Tibial nerve (tissue), 4 donors: Measurements from ENCODE around the gene VPS13D. TPM values are rescaled to one million over a fixed set of nuclear protein-coding genes. Genes with fewer than 3 reads are reported as not detected.

Experiments used
- DNase-seq, 2 donors: peaks; one replicate each; pipeline ENCODE4 v3.0.0-alpha.2; 2019; ENCODE audit warnings: low spot score in 2 of 2
- H3K27ac ChIP-seq, 4 donors: fragments of 200-600 bp; sonication (generic) in 3 of 4; one replicate each; pipeline ENCODE4 v1.5.1; 2017 to 2019; ENCODE audit warnings: mild to moderate bottlenecking in 1 of 4
- H3K27me3 ChIP-seq, 2 donors: fragments of 200-600 bp; sonication (generic) in 1 of 2; one replicate each; pipeline versions ENCODE4 v1.5.1 to v1.6.0; 2017 to 2019
- H3K36me3 ChIP-seq, 3 donors: fragments of 200-600 bp; sonication (generic); one replicate each; pipeline ENCODE4 v1.5.1; 2018 to 2019
- H3K4me1 ChIP-seq, 4 donors: fragments of 200-600 bp; sonication (generic) in 3 of 4; one replicate each; pipeline ENCODE4 v1.5.1; 2017 to 2019
- H3K4me3 ChIP-seq, 4 donors: fragments of 200-600 bp; sonication (generic) in 3 of 4; one replicate each; pipeline ENCODE4 v1.5.1; 2017 to 2019; ENCODE audit warnings: mild to moderate bottlenecking in 1 of 4, moderate library complexity in 1 of 4
- H3K9me3 ChIP-seq, 4 donors: fragments of 200-600 bp; sonication (generic) in 3 of 4; one replicate each; pipeline ENCODE4 v1.5.1; 2017 to 2019
- CTCF ChIP-seq, 5 experiments: fragments of 200-600 bp in 3 of 5; fragments of 450-650 bp in 2 of 5; sonication (generic) in 3 of 5; IDR thresholded peaks; one replicate each; pipeline ENCODE4 v1.5.1; 2016 to 2019; ENCODE audit warnings: antibody characterized with exemption in 5 of 5, mild to moderate bottlenecking in 3 of 5, moderate library complexity in 2 of 5
- EP300 ChIP-seq, 2 donors: sonication (generic); formaldehyde crosslinking; IDR thresholded peaks; one replicate each; pipeline ENCODE4 v1.6.1; 2017; ENCODE audit warnings: antibody characterized with exemption in 2 of 2, mild to moderate bottlenecking in 1 of 2
- POLR2A ChIP-seq, 2 donors: fragments of 450-650 bp; IDR thresholded peaks; one replicate each; pipeline ENCODE4 v1.6.1; 2017; ENCODE audit warnings: antibody characterized with exemption in 2 of 2, mild to moderate bottlenecking in 2 of 2, moderate library complexity in 2 of 2
- WGBS, 2 donors: methylation state at CpG; one replicate each; pipeline ENCODE4 v1.1.5; 2018; 5-methylcytosine and 5-hydroxymethylcytosine counted together
- total RNA-seq, 4 donors: library from RNA; depleted of rRNA; stranded (reverse); fragments of >200 nt; gene quantifications; one replicate each; pipeline ENCODE4 v1.1.0, GENCODE V29; 2016

VPS13D gene
- total RNA-seq, 4 donors from 2014 or later = 99.2 to 132 (median 110) TPM

DNA sequence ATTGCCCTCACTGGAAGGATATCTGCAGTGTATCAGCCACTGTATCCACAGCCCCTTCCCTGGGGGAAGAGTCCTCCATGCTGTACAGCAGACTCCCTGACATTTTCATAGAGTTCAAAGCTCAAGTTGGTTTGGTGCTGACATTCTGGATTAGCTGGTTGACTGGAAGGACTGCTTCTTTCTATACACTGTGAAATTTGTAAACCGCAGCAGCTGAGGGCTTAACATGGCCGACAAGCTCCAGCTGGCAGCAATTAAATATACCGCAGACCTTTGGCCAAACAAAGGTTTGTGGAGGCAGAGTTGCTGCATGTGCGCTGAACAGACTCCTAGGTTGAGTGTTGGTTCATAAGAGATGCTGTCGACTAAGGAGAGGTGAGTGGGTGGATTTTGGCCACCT lies 261.8 kb downstream of the VPS13D start:
- no peak overlapping the region for H3K4me3 ChIP-seq
- H3K36me3 ChIP-seq = peaks cover 0 to 9% (median 0%) of the 10 kb centered on the region in 3 donors
- TF ChIP-seq POLR2A (IDR thresholded peaks at IDR 0.05) (no peak), CTCF (IDR thresholded peaks at IDR 0.05) (no peak), EP300 (IDR thresholded peaks at IDR 0.05) (no peak)
- peaks cover 0 to 50% (median 21%) of the 10 kb centered on the region in 4 donors for H3K4me1 ChIP-seq
- H3K27ac ChIP-seq = peak overlapping the region in 1 of 4 donors; percentile 32
- H3K9me3 ChIP-seq = no peaks in the 10 kb centered on the region
- WGBS, 2 donors = 84 to 85% methylated on average over 5 of the region's 5 CpGs
- DNase-seq = no peak
- H3K27me3 ChIP-seq = no peaks in the 10 kb centered on the region

GRCh38 chr1:12495725-12496124 lies 265.9 kb downstream of the VPS13D start:
- no peak for DNase-seq
- no peak for TF ChIP-seq POLR2A (IDR thresholded peaks at IDR 0.05)
- no peak for TF ChIP-seq CTCF (IDR thresholded peaks at IDR 0.05)
- no peak for TF ChIP-seq EP300 (IDR thresholded peaks at IDR 0.05)
- Histone ChIP-seq H3K27ac (peak overlapping the region in 2 of 4 donors; percentile 38 to 59), H3K36me3 (peaks cover 0 to 22% (median 0%) of the 10 kb centered on the region in 3 donors), H3K4me1 (peaks cover 0 to 57% (median 18%) of the 10 kb centered on the region in 4 donors), H3K27me3 (no peaks in the 10 kb centered on the region), H3K4me3 (no peak overlapping the region), H3K9me3 (no peaks in the 10 kb centered on the region)
- 67 to 77% methylated on average over 11 of the region's 11 CpGs for WGBS, 2 donors

DNA sequence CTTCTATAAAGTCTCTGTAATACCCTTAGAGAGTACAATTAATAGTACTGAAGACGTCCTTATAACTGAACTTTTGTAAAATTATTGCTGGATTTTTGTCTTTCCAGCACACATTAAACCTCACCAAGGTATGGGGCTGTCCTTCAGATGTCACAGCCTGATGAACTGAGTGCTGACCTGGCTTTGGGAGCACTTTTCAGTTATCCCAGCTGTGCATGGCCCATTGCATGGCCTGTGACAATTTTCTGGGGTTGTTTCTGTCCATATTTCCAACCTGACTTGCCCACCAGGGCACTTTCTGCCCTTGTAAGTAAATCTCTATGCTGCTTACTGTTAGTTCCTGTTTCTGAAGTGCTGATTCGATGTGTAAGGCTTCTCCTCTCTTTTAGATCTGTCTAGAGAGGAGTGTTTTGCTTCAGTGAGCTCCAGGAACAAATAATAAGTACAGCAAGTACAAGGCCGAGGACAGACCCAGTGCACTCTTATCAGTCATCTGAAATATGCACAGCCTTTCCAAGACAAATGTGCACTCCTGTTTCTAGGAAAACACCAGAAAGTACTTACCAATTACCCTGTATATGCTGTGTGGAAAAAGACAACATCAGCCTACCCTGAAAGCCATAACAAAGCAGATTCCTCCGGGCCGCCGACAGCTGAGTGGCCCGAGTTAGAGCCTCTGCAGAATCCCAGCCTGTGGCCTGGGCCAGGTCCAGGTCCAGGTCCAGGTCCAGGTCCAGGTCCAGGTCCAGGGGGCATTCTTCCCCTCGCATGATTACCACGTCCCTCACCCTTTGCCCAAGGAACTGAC lies 266.5 kb downstream of the VPS13D start:
- peak overlapping the region in 3 of 4 donors; percentile 27 to 70 (median 38) for H3K27ac ChIP-seq
- TF ChIP-seq CTCF (IDR thresholded peaks at IDR 0.05) = no peak
- TF ChIP-seq EP300 (IDR thresholded peaks at IDR 0.05) = peak; percentile 21 to 44

DNA sequence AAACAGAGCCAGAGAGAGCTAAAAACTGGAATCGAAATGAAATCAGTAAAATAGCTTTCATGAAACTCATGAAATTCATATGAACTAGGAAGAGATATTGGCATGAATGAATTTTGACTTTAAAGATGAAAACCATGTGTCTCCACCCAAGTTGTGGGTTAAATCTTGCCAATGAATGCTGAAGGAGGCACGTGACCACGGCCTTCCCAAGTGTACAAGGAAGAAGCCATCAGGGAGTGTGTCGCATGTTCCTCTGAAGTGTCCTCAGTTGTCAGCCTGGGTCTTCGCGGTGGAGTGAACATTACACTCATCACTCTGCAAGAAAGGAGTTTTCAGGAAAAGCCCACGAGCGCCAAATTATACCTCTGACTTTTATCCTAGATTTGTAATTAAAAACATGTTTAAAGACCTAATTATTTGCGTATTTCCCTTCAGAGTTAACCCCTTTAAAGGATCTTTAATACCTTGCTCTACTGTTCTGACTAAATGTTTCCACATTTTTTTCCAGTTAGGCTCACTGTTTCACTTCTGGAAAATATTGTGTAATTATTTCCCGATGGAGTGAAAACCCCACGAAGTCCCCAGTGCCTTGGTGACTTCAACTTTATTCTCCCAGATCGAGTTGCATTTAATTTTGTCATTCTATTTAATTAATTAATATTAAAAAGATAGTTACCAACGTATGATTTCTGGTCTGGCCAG lies 269.9 kb downstream of the VPS13D start:
- H3K36me3 ChIP-seq = peaks cover 0 to 31% (median 0%) of the 10 kb centered on the region in 3 donors
- no peak for DNase-seq
- WGBS, 2 donors = 65% methylated on average over 13 of the region's 13 CpGs
- no peaks in the 10 kb centered on the region for H3K9me3 ChIP-seq
- no peak overlapping the region for H3K4me3 ChIP-seq
- TF ChIP-seq CTCF (IDR thresholded peaks at IDR 0.05) (no peak), EP300 (IDR thresholded peaks at IDR 0.05) (no peak), POLR2A (IDR thresholded peaks at IDR 0.05) (no peak)
- peaks cover 0 to 64% (median 16%) of the 10 kb centered on the region in 4 donors for H3K4me1 ChIP-seq
- H3K27me3 ChIP-seq = no peaks in the 10 kb centered on the region
- H3K27ac ChIP-seq = peak overlapping the region in 2 of 4 donors; percentile 3 to 62

More for the DNA sequence above, 266.5 kb downstream of the VPS13D start:
- H3K4me1 ChIP-seq = peaks cover 0 to 62% (median 18%) of the 10 kb centered on the region in 4 donors
- DNase-seq = no peak
- H3K27me3 ChIP-seq = no peaks in the 10 kb centered on the region
- no peak overlapping the region for H3K4me3 ChIP-seq
- H3K36me3 ChIP-seq = peaks cover 0 to 21% (median 0%) of the 10 kb centered on the region in 3 donors
- WGBS, 2 donors = 47 to 63% methylated on average over 9 of the region's 9 CpGs
- no peaks in the 10 kb centered on the region for H3K9me3 ChIP-seq

DNA sequence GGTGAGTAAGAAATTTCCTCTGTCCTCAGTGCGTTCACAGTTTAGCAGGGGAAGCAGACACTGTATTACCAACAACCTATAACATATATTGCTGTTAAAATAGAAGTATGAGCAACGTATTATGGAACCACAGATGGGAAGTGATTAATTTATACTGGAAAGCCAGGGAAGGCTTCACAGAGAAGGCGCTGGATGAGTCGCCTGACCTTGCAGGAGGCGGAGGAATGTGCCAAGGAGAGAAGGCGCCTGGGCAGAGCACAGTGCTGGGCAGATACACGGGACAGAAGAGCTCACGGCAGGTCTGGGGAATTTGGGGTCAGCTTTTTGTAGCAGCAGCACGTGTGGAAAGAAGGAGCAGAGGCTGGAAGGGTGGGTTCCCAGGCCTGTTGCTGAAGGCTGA lies 271.8 kb downstream of the VPS13D start:
- DNase-seq = no peak
- no peaks in the 10 kb centered on the region for H3K9me3 ChIP-seq
- H3K27ac ChIP-seq = no peak overlapping the region
- WGBS, 2 donors = 74 to 80% methylated on average over 9 of the region's 9 CpGs
- peaks cover 0 to 66% (median 2%) of the 10 kb centered on the region in 4 donors for H3K4me1 ChIP-seq
- H3K36me3 ChIP-seq = peaks cover 0 to 36% (median 0%) of the 10 kb centered on the region in 3 donors
- no peak overlapping the region for H3K4me3 ChIP-seq
- no peak for TF ChIP-seq POLR2A (IDR thresholded peaks at IDR 0.05)
- TF ChIP-seq EP300 (IDR thresholded peaks at IDR 0.05) = no peak
- TF ChIP-seq CTCF (IDR thresholded peaks at IDR 0.05) = no peak
- H3K27me3 ChIP-seq = no peaks in the 10 kb centered on the region
